ENCODE data around the gene HOXD12. TPM values are rescaled to one million over a fixed set of nuclear protein-coding genes. Genes with fewer than 3 reads are reported as not detected.

The HOXD12 gene, protein sequence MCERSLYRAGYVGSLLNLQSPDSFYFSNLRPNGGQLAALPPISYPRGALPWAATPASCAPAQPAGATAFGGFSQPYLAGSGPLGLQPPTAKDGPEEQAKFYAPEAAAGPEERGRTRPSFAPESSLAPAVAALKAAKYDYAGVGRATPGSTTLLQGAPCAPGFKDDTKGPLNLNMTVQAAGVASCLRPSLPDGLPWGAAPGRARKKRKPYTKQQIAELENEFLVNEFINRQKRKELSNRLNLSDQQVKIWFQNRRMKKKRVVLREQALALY
- not detected in 2 replicates for total RNA-seq (2014; rRNA removed; shearing (Covaris generic))

DNA sequence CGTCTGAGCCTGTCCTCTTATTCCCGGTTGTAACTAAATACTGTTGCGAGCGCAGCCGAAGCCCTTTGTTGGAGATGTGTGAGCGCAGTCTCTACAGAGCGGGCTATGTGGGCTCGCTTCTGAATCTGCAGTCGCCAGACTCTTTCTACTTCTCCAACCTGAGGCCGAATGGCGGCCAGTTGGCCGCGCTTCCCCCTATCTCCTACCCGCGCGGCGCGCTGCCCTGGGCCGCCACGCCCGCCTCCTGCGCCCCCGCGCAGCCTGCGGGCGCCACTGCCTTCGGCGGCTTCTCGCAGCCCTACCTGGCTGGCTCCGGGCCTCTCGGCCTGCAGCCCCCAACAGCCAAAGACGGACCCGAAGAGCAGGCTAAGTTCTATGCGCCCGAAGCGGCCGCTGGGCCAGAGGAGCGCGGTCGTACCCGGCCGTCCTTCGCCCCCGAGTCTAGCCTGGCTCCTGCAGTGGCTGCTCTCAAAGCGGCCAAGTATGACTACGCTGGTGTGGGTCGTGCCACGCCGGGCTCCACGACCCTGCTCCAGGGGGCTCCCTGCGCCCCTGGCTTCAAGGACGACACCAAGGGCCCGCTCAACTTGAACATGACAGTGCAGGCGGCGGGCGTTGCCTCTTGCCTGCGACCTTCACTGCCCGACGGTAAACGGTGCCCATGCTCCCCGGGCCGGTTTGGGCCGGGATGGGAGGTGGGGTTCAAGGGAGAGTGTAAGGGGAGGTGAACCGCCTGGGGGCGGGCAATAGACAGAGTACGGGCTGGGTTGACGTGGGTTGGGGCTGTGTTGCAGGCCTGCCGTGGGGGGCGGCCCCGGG lies at the start of gene HOXD12:
HOXD12 (plus strand) TSS at position 68 of the 819 bp plus-strand sequence; CDS start at position 75, 7 bp downstream.
- no peak for DNase-seq (ENCODE audit: low spot score)

DNA sequence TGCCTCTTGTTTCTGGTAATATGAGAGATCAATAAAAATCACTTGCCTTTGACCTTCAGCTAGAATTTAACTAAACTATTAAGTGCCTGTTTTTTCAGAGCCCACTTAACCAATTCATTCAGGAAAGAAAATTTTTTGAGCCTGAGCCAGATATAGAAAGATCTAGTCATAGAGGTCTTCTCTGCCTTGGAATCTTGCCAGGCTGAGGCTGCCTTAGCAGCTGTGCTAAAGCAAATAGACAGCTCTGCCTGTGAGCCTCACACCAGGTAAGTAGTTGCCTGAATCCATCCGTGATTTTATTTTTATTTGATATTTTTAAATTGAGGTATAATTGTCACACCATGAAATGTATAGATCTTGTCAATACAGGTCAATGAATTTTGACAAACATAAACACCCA lies 43.2 kb upstream of the HOXD12 start:
- DNase-seq (ENCODE audit: low spot score) = no peak

DNA sequence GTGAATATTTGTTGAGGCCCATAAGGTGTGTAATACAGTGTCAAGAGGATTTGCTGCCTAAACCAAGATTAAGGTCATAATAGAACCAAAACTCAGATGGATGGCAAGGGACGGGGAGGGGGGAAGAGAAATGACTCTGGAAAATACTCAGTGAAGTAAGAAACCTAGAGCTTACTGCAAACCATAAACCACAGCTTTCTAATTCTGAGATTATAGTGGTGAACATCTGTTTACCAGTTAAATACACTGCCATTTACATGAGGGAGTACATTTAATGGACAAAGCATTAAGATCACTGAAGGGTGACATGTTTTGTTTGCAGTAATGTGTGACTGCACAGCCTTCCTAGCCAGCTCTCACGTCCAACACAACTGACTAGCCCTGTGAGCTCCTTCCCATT lies 35.6 kb upstream of the HOXD12 start:
- no peak for DNase-seq (ENCODE audit: low spot score)

DNA sequence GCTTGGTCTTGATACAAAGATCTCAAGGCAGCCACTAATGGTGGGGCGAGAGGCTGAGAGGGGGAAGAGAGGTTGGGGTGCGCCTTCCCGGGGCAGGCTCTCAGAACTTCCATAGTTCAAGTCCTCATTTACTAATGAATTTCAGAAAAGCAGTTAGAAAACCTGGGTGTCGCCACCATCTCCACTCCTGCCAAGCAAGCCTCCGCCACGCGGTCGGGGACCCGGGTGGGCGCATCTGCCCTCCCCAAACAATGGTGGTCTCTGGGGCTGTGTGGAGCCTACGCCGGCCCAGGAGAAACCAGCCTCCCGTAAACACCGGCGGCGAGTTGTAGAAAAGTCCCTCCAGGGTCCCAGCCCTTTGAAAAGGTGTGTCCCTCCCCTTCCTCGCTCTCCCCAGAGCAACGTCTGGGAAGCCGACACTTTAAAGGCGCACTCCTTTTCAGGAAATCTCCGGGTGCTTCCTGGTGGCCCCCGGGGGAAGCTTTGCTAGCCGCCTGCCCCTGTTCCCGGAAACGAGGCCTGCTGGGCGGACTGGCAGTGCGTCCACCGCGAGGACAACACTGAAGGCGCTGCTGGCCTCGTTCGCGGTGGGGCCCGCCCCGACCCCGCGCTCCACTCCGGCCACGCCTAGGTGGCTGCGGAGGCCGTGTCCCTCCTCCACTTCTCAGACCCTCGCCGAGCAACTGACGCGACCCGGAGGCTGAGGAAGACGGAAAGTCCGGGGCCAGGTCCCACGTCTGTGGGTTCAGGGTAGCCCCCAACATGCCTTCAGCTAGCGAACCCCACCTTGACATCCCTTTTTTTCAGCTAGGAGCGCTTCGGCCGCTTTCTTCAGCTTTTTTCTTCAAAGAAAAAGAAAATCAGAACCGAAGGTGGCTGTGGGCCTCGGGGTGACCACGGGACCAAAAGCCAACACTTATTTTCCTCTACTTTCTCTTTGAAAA lies 32.7 kb upstream of the HOXD12 start:
- DNase-seq (ENCODE audit: low spot score) = no peak

DNA sequence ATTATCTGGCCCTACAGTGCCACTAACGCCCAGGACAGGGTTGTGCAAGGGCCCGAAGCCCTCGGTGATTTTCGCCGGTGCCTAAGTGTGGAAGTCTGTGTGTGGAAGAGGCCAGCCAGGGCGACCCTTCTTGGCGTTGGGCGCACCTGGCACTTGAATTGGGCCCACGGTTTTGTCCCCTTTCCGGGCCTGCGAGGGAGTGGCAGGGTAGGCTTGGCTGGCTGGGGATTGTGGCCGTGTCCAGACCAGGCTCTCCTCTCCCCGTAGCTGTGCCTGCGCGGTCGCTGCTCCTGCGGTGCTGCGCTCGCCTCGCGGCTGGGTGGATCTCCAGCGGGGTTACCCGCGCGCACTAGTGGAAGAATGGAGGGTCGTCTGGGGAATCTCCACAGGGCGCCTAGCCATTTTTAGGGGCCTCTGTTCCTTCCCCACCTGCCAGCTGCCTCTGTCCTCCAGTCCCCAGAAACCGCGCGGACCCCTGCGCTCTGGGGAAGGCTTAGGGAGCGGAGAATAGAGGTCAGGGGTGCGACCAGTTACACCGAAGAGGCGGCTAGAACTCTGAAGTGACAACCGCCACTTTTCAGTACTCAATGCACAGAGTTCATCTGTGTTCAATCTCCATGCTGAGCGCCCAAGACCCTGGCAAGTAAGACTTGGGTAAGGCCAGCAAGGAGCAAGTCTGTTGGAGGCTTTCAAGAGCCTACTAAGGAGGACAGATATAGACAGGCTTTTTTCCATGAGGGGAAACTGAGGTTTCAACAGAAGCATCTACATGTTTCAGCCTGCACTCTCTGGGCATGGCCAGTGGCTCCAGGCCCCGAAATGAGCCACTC lies 31.8 kb upstream of the HOXD12 start:
- no peak for DNase-seq (ENCODE audit: low spot score)

DNA sequence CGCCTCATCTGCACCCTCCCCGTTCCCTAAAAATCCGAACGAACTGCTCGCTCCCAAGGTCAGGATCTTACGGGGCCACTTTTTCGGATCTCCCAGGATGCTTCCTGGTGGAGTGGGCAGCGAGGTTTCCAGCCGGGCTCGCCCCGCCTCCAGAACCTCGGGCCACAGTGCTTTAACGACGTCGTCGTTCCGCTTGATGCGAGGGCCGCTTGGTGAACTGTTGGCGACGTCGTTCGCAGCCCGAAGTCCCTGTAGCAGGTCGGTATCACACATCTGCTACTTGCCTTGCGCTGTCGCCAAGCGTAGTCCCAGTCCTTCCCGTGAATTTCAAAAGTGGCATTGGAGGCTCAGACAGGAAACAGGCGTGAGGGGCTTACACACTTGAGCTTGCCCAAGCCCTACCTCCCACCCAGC lies 31.2 kb upstream of the HOXD12 start:
- no peak for DNase-seq (ENCODE audit: low spot score)

DNA sequence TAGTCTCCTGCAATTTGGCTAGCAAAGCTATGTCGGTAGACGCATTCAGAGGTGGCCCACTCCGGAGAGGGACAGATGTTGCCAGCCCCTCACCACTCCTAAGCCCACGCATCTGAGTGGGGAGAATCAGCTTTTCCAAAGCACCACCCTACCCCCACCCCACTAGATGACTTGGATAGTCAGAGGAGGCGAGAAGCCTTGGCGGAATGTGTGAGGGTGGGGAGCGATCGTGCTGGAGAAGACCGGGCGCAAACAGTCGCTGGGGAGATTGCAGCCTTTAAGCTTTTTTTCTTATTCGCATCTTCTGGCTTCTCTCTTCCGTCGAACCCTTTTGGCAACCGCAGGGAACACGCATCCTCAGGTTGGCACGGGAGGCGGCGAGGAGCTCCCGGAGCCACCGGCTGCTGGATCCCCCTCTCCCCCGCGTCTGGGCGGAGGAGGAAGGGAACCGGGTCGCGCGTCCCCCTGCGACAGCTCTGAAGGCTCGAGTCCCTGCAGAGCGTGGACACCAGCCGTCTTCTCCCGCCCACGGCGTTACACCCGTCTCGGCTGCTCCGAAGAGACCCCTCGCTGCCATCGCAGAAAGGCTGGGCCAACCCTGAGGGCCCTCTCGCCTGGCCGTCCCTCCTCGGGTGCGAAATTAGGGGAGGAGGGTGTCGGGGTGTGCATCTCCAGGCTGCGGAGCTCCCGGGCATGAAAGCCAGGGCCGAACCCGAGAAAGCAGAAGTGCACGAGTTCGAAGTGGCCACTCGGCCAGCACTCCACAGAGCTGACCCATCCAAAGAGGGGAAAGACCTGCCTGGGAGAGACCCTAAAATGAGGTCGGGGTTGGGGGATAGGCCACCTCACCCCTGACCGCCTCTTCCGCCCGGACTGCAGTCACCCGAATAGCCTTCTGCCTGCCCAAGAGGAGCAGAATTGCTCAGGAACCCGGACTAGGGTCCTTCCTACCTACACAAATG lies 28.0 kb upstream of the HOXD12 start:
- DNase-seq (ENCODE audit: low spot score) = no peak

DNA sequence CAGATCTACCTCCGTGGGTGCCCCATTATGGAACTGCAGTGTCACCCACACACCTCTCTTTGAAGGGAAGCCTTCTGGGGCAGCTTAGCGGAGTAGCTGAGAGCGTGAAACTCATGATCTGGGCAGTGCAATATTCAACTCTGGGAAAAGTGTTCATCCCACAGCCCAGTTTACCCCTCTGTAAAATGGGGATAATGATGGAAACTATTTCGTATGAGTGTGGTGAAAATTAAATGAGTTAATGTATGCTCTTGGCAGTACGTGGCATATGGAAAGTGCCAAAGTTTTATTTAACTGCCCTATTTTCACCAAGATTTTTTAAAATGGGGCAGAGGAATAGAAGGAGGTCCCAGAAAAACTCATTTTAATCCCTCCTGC lies 27.3 kb upstream of the HOXD12 start:
- no peak for DNase-seq (ENCODE audit: low spot score)

DNA sequence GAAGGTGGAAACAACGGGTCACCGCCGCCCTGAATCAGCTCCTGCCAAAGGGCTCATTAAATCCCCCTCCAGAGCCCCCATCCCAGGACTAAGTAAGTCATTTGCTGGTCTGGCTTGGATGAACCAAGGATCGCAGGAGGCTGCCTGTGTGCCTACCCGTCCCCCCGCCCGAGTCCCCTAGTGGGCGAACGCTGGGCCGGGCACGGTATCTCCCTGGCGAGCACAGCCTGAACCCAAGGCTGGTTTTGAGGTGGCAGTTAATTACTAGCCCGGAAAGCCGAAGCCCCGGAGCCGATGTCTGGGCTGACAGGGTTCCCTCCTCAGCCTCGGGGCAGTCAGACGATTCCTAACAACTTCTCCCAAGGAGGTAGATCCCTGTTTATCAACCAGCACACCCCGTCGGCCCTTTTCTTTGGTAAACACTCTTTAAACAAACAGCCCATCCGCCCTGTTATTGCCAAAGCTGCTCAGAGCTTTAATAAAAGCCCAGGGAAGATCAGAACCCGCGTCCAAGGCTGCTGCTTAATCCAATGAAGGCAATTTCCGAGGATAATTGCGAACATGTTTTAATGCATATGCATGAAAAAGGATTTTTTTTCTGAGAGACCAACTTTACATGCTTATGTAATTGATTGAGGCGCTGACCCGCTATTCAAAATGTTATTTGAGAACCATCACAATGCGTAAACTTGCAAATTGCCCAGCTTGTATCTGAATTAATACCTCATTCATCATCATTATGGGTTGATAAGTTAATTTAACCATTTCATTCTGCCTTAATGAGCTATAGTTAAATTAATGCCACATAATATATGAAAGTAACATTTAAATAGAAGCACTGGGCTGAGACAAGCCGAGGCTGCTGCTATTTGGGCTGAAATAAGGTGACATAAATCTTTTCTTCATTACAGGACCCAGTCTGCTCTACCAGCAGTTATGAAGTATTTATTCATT lies 26.4 kb upstream of the HOXD12 start:
- DNase-seq (ENCODE audit: low spot score) = no peak

DNA sequence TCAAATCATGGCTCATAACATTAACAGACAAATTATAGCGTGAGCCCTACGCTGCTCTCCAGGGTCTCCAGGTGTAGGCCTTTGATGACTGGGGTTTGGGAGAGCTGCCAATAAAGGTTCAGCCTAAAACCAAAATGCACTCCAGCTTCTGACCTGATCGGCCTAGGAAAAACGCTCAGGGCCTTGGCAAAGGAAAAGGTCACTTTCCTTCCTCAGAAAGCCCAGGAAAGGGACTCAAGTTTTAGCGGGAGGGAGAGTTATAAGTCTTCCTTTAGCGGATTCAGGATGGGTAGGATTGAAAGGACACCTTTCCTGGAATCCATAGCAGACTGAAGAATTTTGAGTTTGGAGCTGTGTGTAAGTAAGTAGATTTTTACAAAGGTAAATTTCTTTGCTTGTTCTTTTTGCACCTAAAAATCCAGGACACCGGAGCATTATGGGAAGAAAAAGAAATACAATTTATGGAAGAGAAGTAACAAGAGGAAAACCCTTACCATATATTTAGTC lies 24.6 kb upstream of the HOXD12 start:
- DNase-seq (ENCODE audit: low spot score) = no peak

DNA sequence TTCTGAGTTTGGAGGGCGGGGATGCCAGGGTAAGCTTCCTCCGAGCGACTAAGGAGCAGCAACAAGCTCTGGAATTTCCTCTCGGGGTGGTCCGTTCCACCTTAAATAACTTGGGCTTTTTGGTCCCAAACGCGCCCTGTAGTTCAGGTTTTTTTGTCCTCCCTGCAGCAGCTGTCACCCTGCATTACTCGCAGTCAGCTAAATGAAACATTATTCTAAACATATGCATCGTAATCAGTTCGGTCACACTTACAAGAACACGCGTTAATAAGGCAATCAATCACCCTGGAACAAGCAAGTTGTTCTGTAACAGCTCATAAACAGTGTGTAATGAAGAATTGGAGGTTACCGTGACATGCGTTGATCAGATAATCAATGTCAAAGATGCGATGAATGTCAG lies 24.1 kb upstream of the HOXD12 start:
- no peak for DNase-seq (ENCODE audit: low spot score)

DNA sequence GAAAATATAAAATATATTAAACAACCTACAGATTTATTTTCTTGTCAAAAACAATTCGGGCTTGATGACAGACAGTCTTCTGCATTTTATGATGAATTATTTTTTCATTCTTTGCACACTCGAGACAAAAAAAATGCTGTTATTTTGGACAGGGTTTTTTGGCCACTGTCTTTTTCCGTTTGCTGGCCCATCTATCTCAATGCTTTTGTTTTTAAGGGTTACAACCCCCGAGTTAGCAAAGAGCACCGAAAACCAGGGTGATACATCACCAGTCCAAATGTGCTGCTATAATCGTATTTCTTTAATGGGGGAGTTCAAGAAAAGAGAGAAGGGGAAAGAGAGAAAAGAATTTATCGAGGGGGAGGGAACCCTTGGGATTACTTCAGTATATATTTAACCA lies 23.5 kb upstream of the HOXD12 start:
- DNase-seq (ENCODE audit: low spot score) = no peak

DNA sequence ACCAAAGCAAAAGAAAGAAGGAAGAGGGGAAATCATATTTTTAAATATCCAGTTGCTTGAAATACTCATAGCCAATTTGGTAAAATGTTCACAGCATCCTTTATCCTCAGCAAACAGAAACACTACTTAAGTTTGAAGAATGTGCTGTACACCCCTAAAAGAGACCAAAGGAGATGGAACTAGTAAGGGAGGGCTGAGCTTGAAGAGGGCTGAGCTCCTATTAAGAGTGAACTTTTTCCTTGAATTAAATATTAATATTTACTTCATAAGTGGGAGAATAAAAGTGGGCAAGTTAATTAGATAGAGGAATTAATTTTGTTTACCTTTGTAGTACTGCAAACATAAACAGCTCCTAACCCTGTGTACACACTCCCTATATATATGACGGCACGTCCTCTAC lies 22.8 kb upstream of the HOXD12 start:
- DNase-seq (ENCODE audit: low spot score) = no peak

DNA sequence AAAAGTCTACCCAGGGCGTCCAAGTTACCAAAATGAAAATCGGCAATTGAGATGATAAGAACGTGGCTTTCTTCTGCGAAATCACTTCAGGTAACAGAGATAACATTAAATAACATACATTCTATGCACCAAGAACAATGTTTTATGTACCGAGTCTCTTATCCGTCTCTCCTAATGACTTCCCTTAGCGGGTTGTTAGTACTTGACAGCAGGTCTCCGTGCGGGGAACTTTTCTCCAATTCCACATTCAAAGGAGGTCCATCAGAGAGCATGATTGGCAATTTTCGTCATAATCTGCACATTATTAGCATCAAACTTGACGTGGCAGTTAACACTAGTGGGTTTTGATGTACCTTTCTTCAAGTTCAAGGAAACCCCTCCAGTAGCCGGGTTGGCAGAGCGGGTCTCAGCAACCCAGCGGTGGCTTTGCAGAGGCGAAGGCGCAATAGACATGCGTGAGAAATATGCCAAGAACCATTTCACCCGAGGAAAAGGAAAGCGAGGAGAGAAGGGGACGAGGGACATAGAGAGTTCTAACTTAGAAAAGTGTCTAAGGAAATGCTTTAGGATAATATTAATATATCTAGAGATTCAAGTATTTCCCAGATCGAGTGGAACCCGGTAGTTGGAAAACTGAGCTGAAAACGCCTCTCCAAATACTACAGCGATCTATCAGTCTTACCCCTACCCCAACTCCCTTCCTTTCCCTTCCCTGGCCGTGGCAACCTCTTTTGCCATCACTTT lies 20.9 kb upstream of the HOXD12 start:
- DNase-seq (ENCODE audit: low spot score) = no peak

DNA sequence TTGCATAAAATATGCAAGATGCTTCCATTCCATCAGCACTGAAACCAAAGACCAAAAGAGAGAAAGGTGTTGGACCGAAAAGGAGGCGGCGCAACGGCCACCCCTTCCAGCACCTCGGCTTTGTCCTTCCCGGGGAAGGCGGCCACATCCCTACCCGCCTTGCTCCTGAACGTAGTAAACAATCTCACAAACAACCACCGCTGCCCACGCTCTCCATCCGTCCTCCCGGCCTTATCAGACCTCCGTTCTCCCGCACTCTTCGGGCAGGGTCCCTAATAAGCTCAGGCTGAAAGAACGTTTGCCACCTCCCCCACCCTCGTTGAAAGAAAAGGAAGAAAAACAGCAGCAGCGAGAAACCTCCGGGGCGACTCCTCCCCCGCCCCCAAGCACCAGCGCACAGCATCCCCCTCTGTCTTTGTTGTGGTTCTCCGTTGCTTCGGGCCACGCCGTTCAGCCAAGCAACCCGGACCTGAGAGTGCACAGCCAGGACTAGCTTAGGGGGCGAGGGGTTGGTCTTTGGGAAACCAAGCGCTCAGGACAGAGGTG lies 20.2 kb upstream of the HOXD12 start:
- DNase-seq (ENCODE audit: low spot score) = no peak

DNA sequence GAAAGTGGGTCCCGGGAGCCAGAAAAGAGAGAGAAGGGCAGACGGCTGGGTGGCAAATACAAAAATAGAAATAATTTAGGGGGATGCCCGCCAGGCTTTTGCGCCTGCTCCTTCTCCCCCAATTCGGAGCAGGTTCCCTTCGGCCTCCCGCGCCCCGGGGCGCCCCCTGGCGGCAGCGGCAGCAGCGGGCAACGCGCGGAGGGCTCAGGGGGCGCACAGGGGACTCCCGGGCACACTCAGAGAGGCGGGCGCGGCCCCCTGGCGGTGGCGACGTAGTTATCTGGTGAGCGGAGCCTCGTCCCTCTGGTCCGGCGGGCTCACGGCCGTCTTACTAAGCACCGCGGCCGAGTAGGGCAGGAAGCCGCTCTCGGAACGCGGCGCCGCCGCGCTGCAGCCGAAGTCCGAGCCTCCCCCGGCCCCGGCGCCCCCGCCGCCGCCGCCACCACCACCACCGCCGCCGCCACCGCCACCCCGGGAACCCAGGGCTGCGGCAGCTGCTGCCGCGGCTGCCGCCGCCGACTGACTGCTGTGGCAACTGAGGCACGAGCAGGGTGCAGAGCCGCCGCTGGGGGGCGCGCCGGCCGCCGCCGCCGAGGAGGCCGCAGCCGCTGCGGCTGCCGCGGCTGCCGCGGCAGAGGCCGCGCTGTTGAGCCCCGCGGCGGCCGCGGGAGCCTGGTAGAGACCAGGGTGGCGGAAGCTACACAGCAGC lies 19.6 kb upstream of the HOXD12 start:
- peak; percentile 78 for DNase-seq (ENCODE audit: low spot score)

Data from A172 (cell line).